ENCODE results near the gene PDE6H. TPM values are rescaled to one million over a fixed set of nuclear protein-coding genes. Genes with fewer than 3 reads are reported as not detected.

The PDE6H gene
- total RNA-seq, 1 experiment from 2014 or later, result not detected

- Histone ChIP-seq H3K27me3 (replicated peaks; ENCODE audit: control insufficient read depth, insufficient read depth, low read length) (no peaks in the 10 kb centered on the region), H3K4me1 (peaks cover 55% of the 10 kb centered on the region), H3K36me3 (ENCODE audit: control insufficient read depth, insufficient read depth, low read length) (no peaks in the 10 kb centered on the region), H3K4me3 (ENCODE audit: low read depth, low read length) (no peak overlapping the region), H3K9me3 (no peaks in the 10 kb centered on the region)
- Mint-ChIP-seq H3K9me3 (ENCODE audit: unreplicated experiment) (peaks cover 31% of the 10 kb centered on the region), H3K36me3 (ENCODE audit: insufficient read depth, unreplicated experiment) (no peaks in the 10 kb centered on the region), H3K4me3 (ENCODE audit: unreplicated experiment) (peak overlapping the region; percentile 6), H3K27ac (ENCODE audit: unreplicated experiment) (peak overlapping the region; percentile 55), H3K4me1 (ENCODE audit: low read depth, unreplicated experiment) (peaks cover 41% of the 10 kb centered on the region), H3K27me3 (ENCODE audit: insufficient read depth, unreplicated experiment) (no peaks in the 10 kb centered on the region)
- CTCF ChIA-PET, result no interaction called here
- POLR2A ChIA-PET, result no interaction called here
- intact Hi-C loops (cut with micrococcal nuclease; ENCODE audit: unreplicated experiment), result loop anchor here (1.0 to 2.0 kb wide), 2 partner anchors 16 to 22 kb away; no protein-coding TSS in a partner anchor
- TF ChIP-seq CTCF (IDR thresholded peaks at IDR 0.05; ENCODE audit: insufficient read depth in 1 of 2, low read depth in 1 of 2, low read length in 1 of 2, severe bottlenecking in 1 of 2, unreplicated experiment in 1 of 2), result no peak
- DNase-seq, result peak; percentile 81 to 90
- no TSS peak for BruUV-seq (replicated peaks)
Observed at GRCh38 chr12:14950982-14951746, 21.7 kb upstream of the PDE6H start.

- Histone ChIP-seq H3K4me3 (ENCODE audit: low read depth, low read length) (no peak overlapping the region), H3K27me3 (replicated peaks; ENCODE audit: control insufficient read depth, insufficient read depth, low read length) (no peaks in the 10 kb centered on the region), H3K36me3 (ENCODE audit: control insufficient read depth, insufficient read depth, low read length) (no peaks in the 10 kb centered on the region), H3K9me3 (no peaks in the 10 kb centered on the region), H3K4me1 (peaks cover 52% of the 10 kb centered on the region)
- peaks cover 31% of the 10 kb centered on the region for H3K9me3 Mint-ChIP-seq (ENCODE audit: unreplicated experiment)
- no peak for DNase-seq
- H3K4me3 Mint-ChIP-seq (ENCODE audit: unreplicated experiment), result no peak overlapping the region
- ChIA-PET CTCF (interaction anchor here (0.6 kb wide), 1 partner anchor 1772 kb away, joined by 3 read pairs; no protein-coding TSS in a partner anchor), POLR2A (no interaction called here)
- BruUV-seq (replicated peaks), result no TSS peak
- peak overlapping the region; percentile 55 for H3K27ac Mint-ChIP-seq (ENCODE audit: unreplicated experiment)
- intact Hi-C loops (cut with micrococcal nuclease; ENCODE audit: unreplicated experiment), result loop anchor here (1.0 to 2.0 kb wide), 2 partner anchors 17 to 23 kb away; no protein-coding TSS in a partner anchor
- H3K27me3 Mint-ChIP-seq (ENCODE audit: insufficient read depth, unreplicated experiment), result no peaks in the 10 kb centered on the region
- no peaks in the 10 kb centered on the region for H3K36me3 Mint-ChIP-seq (ENCODE audit: insufficient read depth, unreplicated experiment)
- peaks cover 40% of the 10 kb centered on the region for H3K4me1 Mint-ChIP-seq (ENCODE audit: low read depth, unreplicated experiment)
- TF ChIP-seq CTCF (IDR thresholded peaks at IDR 0.05; ENCODE audit: insufficient read depth in 1 of 2, low read depth in 1 of 2, low read length in 1 of 2, severe bottlenecking in 1 of 2, unreplicated experiment in 1 of 2), result no peak
Observed at GRCh38 chr12:14951851-14952250, 21.0 kb upstream of the PDE6H start.

- intact Hi-C loops (cut with micrococcal nuclease; ENCODE audit: unreplicated experiment), result no loop called here
- H3K9me3 ChIP-seq, result no peaks in the 10 kb centered on the region
- peaks cover 46% of the 10 kb centered on the region for H3K4me1 ChIP-seq
- H3K27ac Mint-ChIP-seq (ENCODE audit: unreplicated experiment), result no peak overlapping the region
- H3K36me3 Mint-ChIP-seq (ENCODE audit: insufficient read depth, unreplicated experiment), result no peaks in the 10 kb centered on the region
- H3K36me3 ChIP-seq (ENCODE audit: control insufficient read depth, insufficient read depth, low read length), result no peaks in the 10 kb centered on the region
- H3K4me3 Mint-ChIP-seq (ENCODE audit: unreplicated experiment), result no peak overlapping the region
- CTCF ChIA-PET, result interaction anchor here (0.6 kb wide), 1 partner anchor 1772 kb away, joined by 3 read pairs; no protein-coding TSS in a partner anchor
- no peak for DNase-seq
- H3K27me3 Mint-ChIP-seq (ENCODE audit: insufficient read depth, unreplicated experiment), result no peaks in the 10 kb centered on the region
- H3K27me3 ChIP-seq (replicated peaks; ENCODE audit: control insufficient read depth, insufficient read depth, low read length), result no peaks in the 10 kb centered on the region
- no peak overlapping the region for H3K4me3 ChIP-seq (ENCODE audit: low read depth, low read length)
- BruUV-seq (replicated peaks), result no TSS peak
- POLR2A ChIA-PET, result no interaction called here
- H3K4me1 Mint-ChIP-seq (ENCODE audit: low read depth, unreplicated experiment), result peaks cover 34% of the 10 kb centered on the region
- peaks cover 31% of the 10 kb centered on the region for H3K9me3 Mint-ChIP-seq (ENCODE audit: unreplicated experiment)
- no peak for TF ChIP-seq CTCF (IDR thresholded peaks at IDR 0.05; ENCODE audit: insufficient read depth in 1 of 2, low read depth in 1 of 2, low read length in 1 of 2, severe bottlenecking in 1 of 2, unreplicated experiment in 1 of 2)
Observed at GRCh38 chr12:14952299-14952921, 20.4 kb upstream of the PDE6H start.
